ENCODE data around the gene LCNL1.
"Not testable (repeated sequence)": the region's sequence is repeated elsewhere in the genome, so short reads cannot be mapped to it uniquely, and the experiment has no call there.

LCNL1 gene

DNA sequence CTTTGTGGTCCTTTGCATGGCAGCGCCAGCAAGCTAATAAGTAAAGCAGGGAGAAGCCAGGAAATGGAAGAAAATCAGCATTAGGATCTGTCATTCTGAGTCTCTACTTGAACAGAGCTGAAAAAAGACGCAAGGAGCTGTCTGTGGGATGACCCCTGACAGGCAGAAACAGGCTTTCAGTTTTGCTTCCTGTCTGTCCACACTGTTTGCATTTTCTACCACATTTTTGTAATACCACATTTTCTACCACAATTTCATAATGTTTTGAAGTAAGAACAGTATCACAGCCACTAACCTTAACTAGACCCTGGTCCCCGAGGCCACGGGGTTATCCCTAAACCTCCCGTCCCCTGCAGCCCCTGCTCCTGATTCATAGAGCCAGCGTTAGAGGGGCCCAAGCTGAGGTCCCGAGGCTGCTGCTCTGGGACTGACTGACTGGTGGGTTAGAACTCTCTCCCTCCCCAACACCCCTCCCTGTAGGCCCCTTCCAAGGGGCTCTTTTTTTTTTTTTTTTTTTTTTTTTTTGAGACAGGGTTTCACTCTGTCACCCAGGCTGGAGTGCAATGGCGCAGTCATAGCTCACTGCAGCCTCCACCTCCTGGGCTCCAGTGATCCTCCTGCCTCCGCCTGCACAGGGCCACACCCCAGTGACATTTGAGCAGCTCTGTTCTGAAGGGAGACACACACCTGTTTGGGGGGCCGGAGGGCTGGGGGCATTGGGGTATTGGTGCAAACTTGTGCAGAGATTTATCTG, 17.6 kb downstream of the LCNL1 start:
- Histone ChIP-seq H4K91ac (ENCODE audit: low read depth, low read length, poor library complexity) (no peak overlapping the region), H3K9me3 (replicated peaks in 1 of 2; ENCODE audit: control insufficient read depth in 2 of 2, insufficient read depth in 1 of 2, low read depth in 1 of 2, low read length in 2 of 2) (no peaks in the 10 kb centered on the region), H2AFZ (ENCODE audit: low read length) (peak overlapping the region; percentile 75), H3K4me1 (ENCODE audit: control insufficient read depth in 2 of 2, insufficient read depth in 1 of 2, low read depth in 1 of 2, low read length in 2 of 2) (peaks cover 5 to 14% of the 10 kb centered on the region in 2 donors), H3K23ac (ENCODE audit: low read depth, low read length, poor library complexity) (no peak overlapping the region), H3K27ac (replicated peaks; ENCODE audit: low read length) (no peak overlapping the region), H3K9ac (ENCODE audit: low read depth, low read length, poor library complexity) (no peak overlapping the region), H3K36me3 (replicated peaks in 1 of 2; ENCODE audit: control insufficient read depth in 2 of 2, insufficient read depth in 2 of 2, low read length in 2 of 2) (no peaks in the 10 kb centered on the region), H2BK120ac (ENCODE audit: low read depth, low read length) (no peak overlapping the region), H3K18ac (ENCODE audit: low read length) (no peak overlapping the region), H2BK5ac (ENCODE audit: low read length) (no peak overlapping the region), H4K8ac (ENCODE audit: low read depth, low read length) (no peak overlapping the region), H3K27me3 (ENCODE audit: control insufficient read depth in 3 of 3, insufficient read depth in 3 of 3, low read depth in 1 of 3, low read length in 3 of 3) (peaks cover 0 to 5% (median 0%) of the 10 kb centered on the region in 3 experiments), H3K79me1 (ENCODE audit: low read depth, low read length) (peaks cover 2% of the 10 kb centered on the region), H2AK5ac (ENCODE audit: low read depth, low read length) (no peak overlapping the region), H3K14ac (ENCODE audit: low read length) (no peak overlapping the region), H3K4ac (ENCODE audit: low read length) (no peak overlapping the region), H2BK15ac (ENCODE audit: low read length) (no peak overlapping the region), H2BK12ac (ENCODE audit: low read length) (no peak overlapping the region), H3K4me2 (ENCODE audit: insufficient read depth, low read length, poor library complexity, severe bottlenecking) (no peak overlapping the region), H3K4me3 (ENCODE audit: low read length in 2 of 2) (no peak overlapping the region)
- WGBS, 2 donors (ENCODE audit: extremely low coverage in 2 of 2, insufficient read length in 2 of 2, insufficient replicate concordance in 1 of 2), result no CpG with 5 or more reads among the region's 10 CpGs
- no peak for DNase-seq (ENCODE audit: low spot score)

- DNase-seq (ENCODE audit: low spot score), result no peak
- no peak overlapping the region for H3K27ac ChIP-seq (replicated peaks; ENCODE audit: low read length)
- no peak overlapping the region for H4K91ac ChIP-seq (ENCODE audit: low read depth, low read length, poor library complexity)
- peaks cover 0 to 3% (median 0%) of the 10 kb centered on the region in 3 experiments for H3K27me3 ChIP-seq (ENCODE audit: control insufficient read depth in 3 of 3, insufficient read depth in 3 of 3, low read depth in 1 of 3, low read length in 3 of 3)
- no peak overlapping the region for H3K4me3 ChIP-seq (ENCODE audit: low read length in 2 of 2)
- no peak overlapping the region for H2AK5ac ChIP-seq (ENCODE audit: low read depth, low read length)
- H2BK5ac ChIP-seq (ENCODE audit: low read length), result no peak overlapping the region
- no peak overlapping the region for H3K9ac ChIP-seq (ENCODE audit: low read depth, low read length, poor library complexity)
- H3K4me1 ChIP-seq (ENCODE audit: control insufficient read depth in 2 of 2, insufficient read depth in 1 of 2, low read depth in 1 of 2, low read length in 2 of 2), result peaks cover 5% of the 10 kb centered on the region in 2 donors
- H2BK12ac ChIP-seq (ENCODE audit: low read length), result no peak overlapping the region
- H3K79me1 ChIP-seq (ENCODE audit: low read depth, low read length), result no peaks in the 10 kb centered on the region
- H3K9me3 ChIP-seq (replicated peaks in 1 of 2; ENCODE audit: control insufficient read depth in 2 of 2, insufficient read depth in 1 of 2, low read depth in 1 of 2, low read length in 2 of 2), result peaks cover 2 to 3% of the 10 kb centered on the region in 2 donors
- H3K14ac ChIP-seq (ENCODE audit: low read length), result no peak overlapping the region
- no peak overlapping the region for H3K23ac ChIP-seq (ENCODE audit: low read depth, low read length, poor library complexity)
- no peak overlapping the region for H4K8ac ChIP-seq (ENCODE audit: low read depth, low read length)
- H3K4me2 ChIP-seq (ENCODE audit: insufficient read depth, low read length, poor library complexity, severe bottlenecking), result no peak overlapping the region
- H2AFZ ChIP-seq (ENCODE audit: low read length), result no peak overlapping the region
- H2BK15ac ChIP-seq (ENCODE audit: low read length), result no peak overlapping the region
- H3K36me3 ChIP-seq (replicated peaks in 1 of 2; ENCODE audit: control insufficient read depth in 2 of 2, insufficient read depth in 2 of 2, low read length in 2 of 2), result no peaks in the 10 kb centered on the region
- H2BK120ac ChIP-seq (ENCODE audit: low read depth, low read length), result no peak overlapping the region
- no CpG with 5 or more reads among the region's 20 CpGs for WGBS, 2 donors (ENCODE audit: extremely low coverage in 2 of 2, insufficient read length in 2 of 2, insufficient replicate concordance in 1 of 2)
- peak overlapping the region; percentile 38 for H3K18ac ChIP-seq (ENCODE audit: low read length)
- no peak overlapping the region for H3K4ac ChIP-seq (ENCODE audit: low read length)
Measured at GRCh38 chr9:137001857-137002645, 19.3 kb downstream of the LCNL1 start.

- Histone ChIP-seq H3K27me3 (ENCODE audit: control insufficient read depth in 3 of 3, insufficient read depth in 3 of 3, low read depth in 1 of 3, low read length in 3 of 3) (no peaks in the 10 kb centered on the region), H2BK120ac (ENCODE audit: low read depth, low read length) (no peak overlapping the region), H2AK5ac (ENCODE audit: low read depth, low read length) (peak overlapping the region; percentile 68), H3K36me3 (replicated peaks in 1 of 2; ENCODE audit: control insufficient read depth in 2 of 2, insufficient read depth in 2 of 2, low read length in 2 of 2) (no peaks in the 10 kb centered on the region), H2BK12ac (ENCODE audit: low read length) (no peak overlapping the region), H3K23ac (ENCODE audit: low read depth, low read length, poor library complexity) (no peak overlapping the region), H3K4me3 (ENCODE audit: low read length in 2 of 2) (peak overlapping the region in 1 of 2 donors; percentile 62), H2BK5ac (ENCODE audit: low read length) (no peak overlapping the region), H3K27ac (replicated peaks; ENCODE audit: low read length) (no peak overlapping the region), H3K79me1 (ENCODE audit: low read depth, low read length) (no peaks in the 10 kb centered on the region), H3K4me1 (ENCODE audit: control insufficient read depth in 2 of 2, insufficient read depth in 1 of 2, low read depth in 1 of 2, low read length in 2 of 2) (peaks cover 0 to 6% of the 10 kb centered on the region in 2 donors), H2BK15ac (ENCODE audit: low read length) (no peak overlapping the region), H3K4ac (ENCODE audit: low read length) (no peak overlapping the region), H3K18ac (ENCODE audit: low read length) (no peak overlapping the region), H3K9me3 (replicated peaks in 1 of 2; ENCODE audit: control insufficient read depth in 2 of 2, insufficient read depth in 1 of 2, low read depth in 1 of 2, low read length in 2 of 2) (peaks cover 2 to 3% of the 10 kb centered on the region in 2 donors), H3K4me2 (ENCODE audit: insufficient read depth, low read length, poor library complexity, severe bottlenecking) (no peak overlapping the region), H2AFZ (ENCODE audit: low read length) (no peak overlapping the region), H3K9ac (ENCODE audit: low read depth, low read length, poor library complexity) (peak overlapping the region; percentile 60), H4K91ac (ENCODE audit: low read depth, low read length, poor library complexity) (no peak overlapping the region), H4K8ac (ENCODE audit: low read depth, low read length) (no peak overlapping the region), H3K14ac (ENCODE audit: low read length) (no peak overlapping the region)
- WGBS, 2 donors (ENCODE audit: extremely low coverage in 2 of 2, insufficient read length in 2 of 2, insufficient replicate concordance in 1 of 2), result no CpG with 5 or more reads among the region's 10 CpGs
- no peak for DNase-seq (ENCODE audit: low spot score)
Measured at GRCh38 chr9:137002646-137003041, 19.9 kb downstream of the LCNL1 start.

DNA sequence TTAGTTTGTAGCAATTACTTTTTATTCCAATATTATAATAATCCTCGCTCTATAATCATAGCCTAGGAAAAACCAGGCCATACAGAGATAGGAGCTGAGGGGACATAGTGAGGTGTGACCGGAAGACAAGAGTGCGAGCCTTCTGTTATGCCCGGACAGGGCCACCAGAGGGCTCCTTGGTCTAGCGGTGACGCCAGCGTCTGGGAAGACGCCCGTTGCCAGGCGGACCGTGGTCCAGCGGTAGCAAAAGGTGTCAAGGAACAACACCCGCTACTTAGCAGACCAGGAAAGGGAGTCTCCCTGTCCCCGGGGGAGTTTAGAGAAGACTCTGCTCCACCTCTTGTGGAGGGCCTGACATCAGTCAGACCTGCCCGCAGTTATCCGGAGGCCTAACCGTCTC, 21.5 kb downstream of the LCNL1 start:
- not testable (repeated sequence) for H2AK5ac ChIP-seq (ENCODE audit: low read depth, low read length); H3K27ac ChIP-seq (replicated peaks; ENCODE audit: low read length); H3K4ac ChIP-seq (ENCODE audit: low read length); H3K23ac ChIP-seq (ENCODE audit: low read depth, low read length, poor library complexity); H3K4me2 ChIP-seq (ENCODE audit: insufficient read depth, low read length, poor library complexity, severe bottlenecking); H3K4me3 ChIP-seq (ENCODE audit: low read length in 2 of 2); H2BK15ac ChIP-seq (ENCODE audit: low read length); H3K18ac ChIP-seq (ENCODE audit: low read length); H2AFZ ChIP-seq (ENCODE audit: low read length); H2BK12ac ChIP-seq (ENCODE audit: low read length); H2BK5ac ChIP-seq (ENCODE audit: low read length); H2BK120ac ChIP-seq (ENCODE audit: low read depth, low read length); H4K8ac ChIP-seq (ENCODE audit: low read depth, low read length); H3K79me1 ChIP-seq (ENCODE audit: low read depth, low read length); H3K9ac ChIP-seq (ENCODE audit: low read depth, low read length, poor library complexity); H3K14ac ChIP-seq (ENCODE audit: low read length); H3K27me3 ChIP-seq (ENCODE audit: control insufficient read depth in 3 of 3, insufficient read depth in 3 of 3, low read depth in 1 of 3, low read length in 3 of 3); H3K9me3 ChIP-seq (replicated peaks in 1 of 2; ENCODE audit: control insufficient read depth in 2 of 2, insufficient read depth in 1 of 2, low read depth in 1 of 2, low read length in 2 of 2); H3K36me3 ChIP-seq (replicated peaks in 1 of 2; ENCODE audit: control insufficient read depth in 2 of 2, insufficient read depth in 2 of 2, low read length in 2 of 2); H4K91ac ChIP-seq (ENCODE audit: low read depth, low read length, poor library complexity); DNase-seq (ENCODE audit: low spot score)
- no CpG with 5 or more reads among the region's 17 CpGs for WGBS, 2 donors (ENCODE audit: extremely low coverage in 2 of 2, insufficient read length in 2 of 2, insufficient replicate concordance in 1 of 2)
- peaks cover 0 to 13% of the 10 kb centered on the region in 2 donors for H3K4me1 ChIP-seq (ENCODE audit: control insufficient read depth in 2 of 2, insufficient read depth in 1 of 2, low read depth in 1 of 2, low read length in 2 of 2)
